ENCODE measurements around the gene MEI1.

Gene MEI1

DNA sequence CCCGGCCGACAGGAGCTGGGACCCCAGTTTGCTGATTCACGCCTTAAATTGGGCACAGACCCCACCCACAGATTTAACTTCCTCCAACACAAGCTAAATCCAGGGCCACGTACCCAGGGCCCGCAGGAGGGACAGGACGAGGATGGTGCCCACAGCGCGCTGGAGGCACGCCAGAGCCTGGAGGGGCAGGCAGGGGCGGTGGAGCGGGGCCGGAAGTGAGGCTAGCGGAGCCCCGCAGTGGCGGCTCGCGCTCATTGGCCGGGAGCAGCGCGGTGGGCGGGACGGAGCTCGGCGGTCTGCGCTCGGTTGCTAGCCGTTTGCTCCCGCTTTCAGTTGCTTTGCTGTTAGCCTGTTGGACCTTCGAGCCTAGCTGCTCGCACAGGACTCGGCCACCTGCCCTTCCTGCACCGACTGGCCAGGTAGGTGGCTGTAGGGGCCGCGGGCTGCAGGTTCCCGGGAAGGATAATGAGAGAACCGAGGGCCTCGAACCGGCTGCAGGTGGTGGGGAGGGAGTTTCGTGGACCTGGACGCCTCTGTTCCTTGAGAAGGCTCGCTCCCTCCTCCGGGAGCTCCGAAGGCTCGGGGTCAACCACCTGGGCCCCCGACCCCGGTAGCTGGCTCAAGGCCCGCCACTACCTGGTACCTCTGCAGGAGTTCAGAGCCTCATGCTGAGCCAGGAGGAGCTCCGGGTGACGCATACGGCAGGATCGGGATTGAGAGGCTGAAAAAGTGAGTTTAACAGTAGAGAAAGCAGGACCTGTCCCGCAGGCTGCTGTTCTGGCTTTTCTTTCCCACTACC is 101.2 kb downstream of the MEI1 start, which contains the start of gene CCDC134:
Gene CCDC134, plus strand, starts transcription at position 332 of the 799 bp plus-strand sequence. CDS start 8,212 bp downstream, outside the sequence.
- Mint-ChIP-seq H3K27ac (peak within 1 kb of the TSS; percentile 96), H3K9me3 (no peaks in the 10 kb centered on the region), H3K4me3 (peak within 1 kb of the TSS; percentile 99), H3K27me3 (no peaks in the 10 kb centered on the region), H3K4me1 (peaks cover 24% of the 10 kb centered on the region), H3K36me3 (peaks cover 3% of the 10 kb centered on the region)
- DNase-seq (ENCODE audit: low spot score in 2 of 2) (peak; percentile 86 to 87), ATAC-seq (ENCODE audit: low read depth) (peak; percentile 98)

DNA sequence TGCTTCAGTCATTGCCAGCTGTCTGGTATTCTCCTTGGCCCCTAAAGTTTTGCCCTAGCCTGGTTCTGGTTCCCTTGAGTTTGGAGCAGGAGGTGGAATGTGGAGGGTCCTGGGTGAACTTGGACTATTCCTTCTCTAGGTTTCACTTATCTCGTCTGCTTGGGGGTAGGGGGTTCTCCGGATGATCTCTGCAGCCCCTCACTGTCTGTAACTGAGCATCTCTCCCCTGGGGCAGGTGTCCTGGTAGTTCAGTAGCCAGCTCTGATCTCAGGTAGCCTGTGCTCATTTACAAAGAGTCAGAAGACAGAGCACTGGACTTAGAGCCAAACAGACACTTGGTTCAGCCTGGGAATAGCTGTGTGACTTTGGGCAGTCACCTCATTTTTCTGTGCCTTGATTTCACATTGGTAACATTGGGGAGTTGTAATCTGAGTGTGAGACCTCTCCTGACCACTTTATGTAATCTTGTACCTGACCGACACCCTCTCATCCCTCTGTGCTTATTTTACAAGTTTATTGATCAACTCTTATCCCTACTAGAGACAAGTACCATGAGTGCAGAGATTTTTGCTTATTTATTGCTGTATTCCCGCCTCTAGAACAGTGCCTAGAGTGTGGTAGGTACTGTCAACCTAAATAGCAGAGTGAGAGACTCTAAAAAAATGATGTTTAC is 102.0 kb downstream of the MEI1 start:
- ATAC-seq (ENCODE audit: low read depth) (no peak), DNase-seq (ENCODE audit: low spot score in 2 of 2) (no peak)
- Mint-ChIP-seq H3K27ac (peak overlapping the region; percentile 96), H3K4me1 (peaks cover 24% of the 10 kb centered on the region), H3K36me3 (no peaks in the 10 kb centered on the region), H3K27me3 (no peaks in the 10 kb centered on the region), H3K4me3 (peak overlapping the region; percentile 99), H3K9me3 (no peaks in the 10 kb centered on the region)

- H3K4me3 Mint-ChIP-seq, result peak overlapping the region; percentile 99
- DNase-seq (ENCODE audit: low spot score in 2 of 2) (no peak), ATAC-seq (ENCODE audit: low read depth) (no peak)
- H3K27me3 Mint-ChIP-seq, result no peaks in the 10 kb centered on the region
- H3K36me3 Mint-ChIP-seq, result no peaks in the 10 kb centered on the region
- peaks cover 24% of the 10 kb centered on the region for H3K4me1 Mint-ChIP-seq
- no peaks in the 10 kb centered on the region for H3K9me3 Mint-ChIP-seq
- H3K27ac Mint-ChIP-seq, result no peak overlapping the region
Measured at GRCh38 chr22:41801886-41802285, 102.6 kb downstream of the MEI1 start.

- ATAC-seq (ENCODE audit: low read depth), result no peak
- H3K4me1 Mint-ChIP-seq, result peaks cover 16% of the 10 kb centered on the region
- H3K4me3 Mint-ChIP-seq, result no peak overlapping the region
- peaks cover 4% of the 10 kb centered on the region for H3K36me3 Mint-ChIP-seq
- no peak for DNase-seq (ENCODE audit: low spot score in 2 of 2)
- no peaks in the 10 kb centered on the region for H3K27me3 Mint-ChIP-seq
- H3K27ac Mint-ChIP-seq, result no peak overlapping the region
- H3K9me3 Mint-ChIP-seq, result no peaks in the 10 kb centered on the region
Measured at GRCh38 chr22:41805639-41806038, 106.3 kb downstream of the MEI1 start.

DNA sequence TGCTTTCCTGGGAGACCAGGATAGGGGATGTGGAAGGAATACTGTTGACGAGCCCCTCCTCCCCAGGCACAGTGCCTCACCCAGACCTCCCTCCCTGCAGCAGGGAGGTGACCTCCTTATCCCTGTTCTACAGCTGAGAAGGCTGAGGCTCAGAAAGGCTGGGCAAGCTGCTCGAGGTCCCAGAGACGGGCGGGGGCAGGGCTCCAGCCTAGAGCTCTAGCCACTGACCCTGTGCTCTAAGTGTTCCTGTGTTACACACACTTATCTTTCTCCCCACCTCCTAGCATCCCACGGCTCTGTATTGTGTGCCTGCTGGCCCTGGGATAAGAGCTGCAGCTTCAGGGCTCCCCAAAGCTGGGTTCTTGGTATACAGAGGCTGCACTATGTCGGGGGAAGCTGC is 109.1 kb downstream of the MEI1 start:
- Mint-ChIP-seq H3K27ac (no peak overlapping the region), H3K9me3 (no peaks in the 10 kb centered on the region), H3K4me3 (no peak overlapping the region), H3K27me3 (no peaks in the 10 kb centered on the region), H3K4me1 (no peaks in the 10 kb centered on the region), H3K36me3 (peaks cover 4% of the 10 kb centered on the region)
- DNase-seq (ENCODE audit: low spot score in 2 of 2) (no peak), ATAC-seq (ENCODE audit: low read depth) (no peak)

GRCh38 chr22:41810022-41810421 is 110.7 kb downstream of the MEI1 start:
- peaks cover 7% of the 10 kb centered on the region for H3K36me3 Mint-ChIP-seq
- ATAC-seq (ENCODE audit: low read depth) (no peak), DNase-seq (ENCODE audit: low spot score in 2 of 2) (no peak)
- no peaks in the 10 kb centered on the region for H3K27me3 Mint-ChIP-seq
- H3K9me3 Mint-ChIP-seq, result no peaks in the 10 kb centered on the region
- H3K4me3 Mint-ChIP-seq, result no peak overlapping the region
- H3K27ac Mint-ChIP-seq, result no peak overlapping the region
- H3K4me1 Mint-ChIP-seq, result no peaks in the 10 kb centered on the region

- Mint-ChIP-seq H3K9me3 (no peaks in the 10 kb centered on the region), H3K36me3 (peaks cover 14% of the 10 kb centered on the region), H3K4me1 (no peaks in the 10 kb centered on the region), H3K4me3 (no peak overlapping the region), H3K27me3 (no peaks in the 10 kb centered on the region), H3K27ac (no peak overlapping the region)
- ATAC-seq (ENCODE audit: low read depth), result no peak
- no peak for DNase-seq (ENCODE audit: low spot score in 2 of 2)
Measured at GRCh38 chr22:41812805-41813545, 113.7 kb downstream of the MEI1 start.

DNA sequence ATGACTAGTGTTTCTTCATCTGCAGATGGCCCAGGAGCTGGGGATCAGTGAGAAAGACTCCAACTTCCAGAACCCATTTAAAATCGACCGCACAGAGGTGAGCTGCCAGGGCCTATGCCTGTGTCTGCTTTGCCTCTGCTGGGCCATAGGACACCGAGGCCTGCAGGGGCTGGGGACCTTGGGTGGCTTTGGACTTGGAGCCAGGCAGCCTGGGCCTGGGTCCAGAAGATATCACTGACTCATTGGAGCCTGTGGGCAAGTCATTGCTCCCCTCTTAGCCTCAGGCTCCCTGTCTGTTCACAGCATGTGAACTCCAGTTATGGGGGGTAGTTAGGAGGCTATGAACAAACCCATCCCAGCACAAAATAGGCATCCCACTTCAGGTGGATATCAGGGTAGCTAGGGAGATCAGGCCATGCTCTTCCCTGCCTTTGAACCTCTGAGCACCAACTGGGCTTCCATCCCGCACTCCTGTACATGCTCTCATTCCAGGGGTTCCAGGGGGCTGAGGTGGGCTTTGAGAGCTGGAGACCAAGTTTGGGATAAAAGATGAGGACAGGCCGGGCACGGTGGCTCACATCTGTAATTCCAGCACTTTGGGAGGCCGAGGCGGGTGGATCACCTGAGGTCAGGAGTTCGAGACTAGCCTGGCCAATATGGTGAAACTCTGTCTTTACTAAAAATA is 114.6 kb downstream of the MEI1 start:
- no peak overlapping the region for H3K27ac Mint-ChIP-seq
- no peaks in the 10 kb centered on the region for H3K4me1 Mint-ChIP-seq
- H3K9me3 Mint-ChIP-seq, result no peaks in the 10 kb centered on the region
- H3K27me3 Mint-ChIP-seq, result no peaks in the 10 kb centered on the region
- ATAC-seq (ENCODE audit: low read depth) (no peak), DNase-seq (ENCODE audit: low spot score in 2 of 2) (no peak)
- peaks cover 14% of the 10 kb centered on the region for H3K36me3 Mint-ChIP-seq
- H3K4me3 Mint-ChIP-seq, result no peak overlapping the region

DNA sequence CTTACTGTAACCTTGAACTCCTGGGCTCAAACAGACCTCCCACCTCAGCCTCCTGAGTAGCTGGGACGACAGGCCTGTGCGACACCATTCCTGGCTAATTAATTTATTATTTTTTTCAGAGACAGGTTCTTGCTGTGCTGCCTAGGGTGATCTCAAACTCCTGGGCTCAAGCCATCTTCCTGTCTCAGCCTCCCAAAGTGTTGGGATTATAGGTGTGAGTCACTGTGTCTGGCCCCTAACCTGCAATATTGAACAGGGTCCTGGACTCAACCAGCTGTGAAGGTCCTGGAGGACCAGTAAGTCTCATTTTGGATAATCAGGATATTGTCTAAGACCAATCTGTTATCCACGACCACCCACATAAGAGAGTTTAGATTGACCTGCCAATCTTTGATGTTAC is 116.4 kb downstream of the MEI1 start:
- ATAC-seq (ENCODE audit: low read depth) (no peak), DNase-seq (ENCODE audit: low spot score in 2 of 2) (no peak)
- Mint-ChIP-seq H3K36me3 (peaks cover 10% of the 10 kb centered on the region), H3K9me3 (no peaks in the 10 kb centered on the region), H3K27ac (no peak overlapping the region), H3K4me1 (no peaks in the 10 kb centered on the region), H3K27me3 (no peaks in the 10 kb centered on the region), H3K4me3 (no peak overlapping the region)

DNA sequence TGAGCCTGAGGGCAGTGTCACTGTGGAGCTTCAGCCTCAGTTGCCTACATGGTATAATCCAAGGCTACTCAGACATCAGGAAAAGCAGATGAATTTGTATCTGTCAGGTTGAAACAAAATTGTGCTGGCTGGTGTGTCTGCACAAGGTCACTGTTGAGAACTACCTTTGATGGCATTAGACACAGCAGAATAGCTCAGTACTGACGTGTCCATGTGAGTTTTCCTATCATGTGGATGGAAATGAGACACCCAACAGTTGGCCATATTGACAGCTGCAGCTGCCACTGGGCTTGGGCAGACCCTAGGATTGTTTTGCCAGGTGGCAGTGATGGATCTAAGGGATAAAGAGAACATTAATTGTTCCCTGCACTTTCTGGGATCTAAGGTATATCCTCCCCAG is 116.9 kb downstream of the MEI1 start:
- Mint-ChIP-seq H3K36me3 (peaks cover 12% of the 10 kb centered on the region), H3K4me1 (no peaks in the 10 kb centered on the region), H3K27ac (no peak overlapping the region), H3K27me3 (no peaks in the 10 kb centered on the region), H3K4me3 (no peak overlapping the region), H3K9me3 (no peaks in the 10 kb centered on the region)
- no peak for ATAC-seq (ENCODE audit: low read depth)
- DNase-seq (ENCODE audit: low spot score in 2 of 2), result no peak

DNA sequence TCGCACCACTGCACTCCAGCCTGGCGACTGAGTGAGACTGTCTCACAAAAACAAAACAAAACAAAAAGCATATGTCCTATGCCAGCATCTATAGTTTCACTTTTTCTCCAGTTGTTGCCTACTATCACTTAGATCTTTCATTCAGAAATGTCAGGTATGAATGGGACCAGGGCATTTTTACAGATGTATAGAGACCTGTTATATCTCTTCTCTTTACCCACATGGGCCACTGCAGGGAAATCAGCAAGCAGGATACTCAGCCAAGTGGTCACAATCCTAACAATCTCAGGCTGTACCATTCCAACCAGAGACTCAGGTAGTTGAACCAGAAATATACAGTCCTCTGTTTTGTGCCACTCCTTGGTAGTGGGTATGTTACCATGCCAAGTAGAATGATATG is 117.6 kb downstream of the MEI1 start:
- DNase-seq (ENCODE audit: low spot score in 2 of 2) (no peak), ATAC-seq (ENCODE audit: low read depth) (no peak)
- Mint-ChIP-seq H3K36me3 (peaks cover 12% of the 10 kb centered on the region), H3K27me3 (no peaks in the 10 kb centered on the region), H3K4me1 (no peaks in the 10 kb centered on the region), H3K27ac (no peak overlapping the region), H3K4me3 (no peak overlapping the region), H3K9me3 (no peaks in the 10 kb centered on the region)

- no peaks in the 10 kb centered on the region for H3K9me3 Mint-ChIP-seq
- peaks cover 10% of the 10 kb centered on the region for H3K4me1 Mint-ChIP-seq
- H3K36me3 Mint-ChIP-seq, result peaks cover 14% of the 10 kb centered on the region
- no peak for ATAC-seq (ENCODE audit: low read depth)
- H3K4me3 Mint-ChIP-seq, result no peak overlapping the region
- DNase-seq (ENCODE audit: low spot score in 2 of 2), result no peak
- peak overlapping the region; percentile 42 for H3K27ac Mint-ChIP-seq
- H3K27me3 Mint-ChIP-seq, result no peaks in the 10 kb centered on the region
Measured at GRCh38 chr22:41818011-41818410, 118.7 kb downstream of the MEI1 start.

DNA sequence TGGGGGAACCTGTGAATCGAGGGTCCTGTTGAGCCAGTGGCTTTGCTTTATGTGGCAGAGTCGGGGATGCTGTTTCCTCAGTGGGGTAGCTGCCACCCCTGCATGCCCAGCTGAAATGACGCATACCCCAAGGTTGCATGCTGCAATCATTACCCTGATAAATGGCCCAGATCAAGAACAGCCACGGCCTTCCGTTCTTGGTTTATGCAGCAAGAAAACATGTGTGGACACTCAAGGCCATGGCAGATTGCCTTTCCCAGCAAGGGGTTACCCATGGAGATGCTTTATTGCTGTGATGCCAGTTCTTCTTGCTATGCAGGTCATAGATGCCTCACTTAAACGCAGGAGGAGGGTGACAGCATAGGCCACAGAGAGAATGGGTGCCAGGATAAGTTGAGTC is 119.3 kb downstream of the MEI1 start:
- no peak overlapping the region for H3K27ac Mint-ChIP-seq
- ATAC-seq (ENCODE audit: low read depth) (no peak), DNase-seq (ENCODE audit: low spot score in 2 of 2) (no peak)
- H3K36me3 Mint-ChIP-seq, result peaks cover 14% of the 10 kb centered on the region
- no peaks in the 10 kb centered on the region for H3K27me3 Mint-ChIP-seq
- H3K9me3 Mint-ChIP-seq, result no peaks in the 10 kb centered on the region
- H3K4me3 Mint-ChIP-seq, result no peak overlapping the region
- H3K4me1 Mint-ChIP-seq, result peaks cover 10% of the 10 kb centered on the region

DNA sequence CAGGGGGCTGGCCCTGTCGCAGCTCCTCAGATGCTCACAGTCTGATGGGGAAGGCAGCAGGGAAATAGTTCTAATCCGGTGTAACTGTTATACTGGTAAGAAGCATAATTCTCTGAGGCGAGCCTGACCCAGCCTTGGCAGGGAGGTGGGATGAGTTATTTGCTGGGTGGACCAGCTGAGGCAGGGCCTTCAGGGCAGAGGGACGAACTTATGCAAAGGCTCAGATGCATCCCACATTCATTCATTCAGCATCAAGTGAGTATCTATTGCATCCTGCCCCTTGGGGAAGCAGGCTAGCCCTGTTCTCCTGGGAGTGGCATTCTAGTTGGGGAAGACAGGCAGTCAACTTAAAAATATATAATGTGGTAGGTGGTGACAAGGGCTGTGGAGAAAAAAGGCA is 120.0 kb downstream of the MEI1 start:
- peaks cover 16% of the 10 kb centered on the region for H3K36me3 Mint-ChIP-seq
- no peaks in the 10 kb centered on the region for H3K27me3 Mint-ChIP-seq
- H3K4me1 Mint-ChIP-seq, result peaks cover 10% of the 10 kb centered on the region
- ATAC-seq (ENCODE audit: low read depth) (no peak), DNase-seq (ENCODE audit: low spot score in 2 of 2) (no peak)
- H3K27ac Mint-ChIP-seq, result no peak overlapping the region
- no peak overlapping the region for H3K4me3 Mint-ChIP-seq
- H3K9me3 Mint-ChIP-seq, result no peaks in the 10 kb centered on the region

Measured in memory B cell (primary cell).